Vagina (tissue), 2 donors: ENCODE data around the gene BTRC.

Source experiments
- POLR2A ChIP-seq, 2 donors: fragments of 450-650 bp; IDR thresholded peaks; one replicate each; pipeline ENCODE4 v1.6.1; 2017; ENCODE audit warnings: antibody characterized with exemption in 2 of 2, mild to moderate bottlenecking in 2 of 2, moderate library complexity in 2 of 2
- POLR2AphosphoS5 ChIP-seq, 2 donors: sonication (generic); formaldehyde crosslinking; IDR thresholded peaks; one replicate each; pipeline ENCODE4 v1.9.0; 2017; ENCODE audit warnings: antibody characterized with exemption in 2 of 2, mild to moderate bottlenecking in 2 of 2, low read depth in 1 of 2; ENCODE audit not compliant: insufficient read depth in 1 of 2
- TF ChIP-seq, protein P1 (sequence below), 3 experiments: fragments of 450-650 bp in 2 of 3; fragments of 200-600 bp in 1 of 3; sonication (generic) in 1 of 3; IDR thresholded peaks; one replicate each; pipeline ENCODE4 v1.5.1; 2017 to 2019; ENCODE audit warnings: antibody characterized with exemption in 3 of 3, mild to moderate bottlenecking in 2 of 3, moderate library complexity in 2 of 3

DNA sequence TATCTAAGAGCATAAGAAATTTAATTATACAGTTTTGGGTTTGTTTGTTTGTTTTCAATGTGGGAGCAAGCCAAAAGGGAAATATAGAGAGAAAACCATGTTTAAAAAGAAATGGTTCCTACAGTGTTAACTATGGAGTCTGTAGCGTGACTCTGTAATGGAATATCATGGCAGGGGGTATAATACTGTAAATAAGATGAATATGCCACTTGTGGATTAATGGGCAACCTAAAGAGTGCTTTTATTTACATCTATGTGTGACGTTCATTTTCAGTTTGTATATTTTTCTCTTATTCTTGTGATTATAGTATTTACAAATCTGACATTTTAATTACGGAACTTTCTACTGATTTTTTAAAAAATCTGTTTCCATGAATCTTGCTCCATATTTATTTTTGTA lies 138.2 kb downstream of the BTRC start:
- TF ChIP-seq POLR2A (IDR thresholded peaks at IDR 0.05) (no peak), POLR2AphosphoS5 (IDR thresholded peaks at IDR 0.05; ENCODE audit: insufficient read depth in 1 of 2, low read depth in 1 of 2) (no peak)
- TF ChIP-seq, protein P1, sequence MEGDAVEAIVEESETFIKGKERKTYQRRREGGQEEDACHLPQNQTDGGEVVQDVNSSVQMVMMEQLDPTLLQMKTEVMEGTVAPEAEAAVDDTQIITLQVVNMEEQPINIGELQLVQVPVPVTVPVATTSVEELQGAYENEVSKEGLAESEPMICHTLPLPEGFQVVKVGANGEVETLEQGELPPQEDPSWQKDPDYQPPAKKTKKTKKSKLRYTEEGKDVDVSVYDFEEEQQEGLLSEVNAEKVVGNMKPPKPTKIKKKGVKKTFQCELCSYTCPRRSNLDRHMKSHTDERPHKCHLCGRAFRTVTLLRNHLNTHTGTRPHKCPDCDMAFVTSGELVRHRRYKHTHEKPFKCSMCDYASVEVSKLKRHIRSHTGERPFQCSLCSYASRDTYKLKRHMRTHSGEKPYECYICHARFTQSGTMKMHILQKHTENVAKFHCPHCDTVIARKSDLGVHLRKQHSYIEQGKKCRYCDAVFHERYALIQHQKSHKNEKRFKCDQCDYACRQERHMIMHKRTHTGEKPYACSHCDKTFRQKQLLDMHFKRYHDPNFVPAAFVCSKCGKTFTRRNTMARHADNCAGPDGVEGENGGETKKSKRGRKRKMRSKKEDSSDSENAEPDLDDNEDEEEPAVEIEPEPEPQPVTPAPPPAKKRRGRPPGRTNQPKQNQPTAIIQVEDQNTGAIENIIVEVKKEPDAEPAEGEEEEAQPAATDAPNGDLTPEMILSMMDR (IDR thresholded peaks at IDR 0.05) = no peak
